Upper lobe of right lung (tissue), 1 donor: ENCODE data around the gene PIM2. TPM values are rescaled to one million over a fixed set of nuclear protein-coding genes. Genes with fewer than 3 reads are reported as not detected.
"Not testable (repeated sequence)": the region's sequence is repeated elsewhere in the genome, so short reads cannot be mapped to it uniquely, and the experiment has no call there.

ENCODE experiments used
- ATAC-seq: fragments of 200-7000 bp; cut with Tn5 transposase; one replicate; pipeline ENCODE4 v1.9.1; 2020; ENCODE audit warnings: mild to moderate bottlenecking, moderate library complexity
- DNase-seq: peaks from one replicate; pipeline ENCODE4 v3.0.0-alpha.2; 2020
- H3K27ac ChIP-seq: fragments of 200-600 bp; one replicate; pipeline ENCODE4 v1.8.0; 2022
- H3K27me3 ChIP-seq: fragments of 200-600 bp; one replicate; pipeline ENCODE4 v1.8.0; 2022; ENCODE audit warnings: mild to moderate bottlenecking
- H3K36me3 ChIP-seq: fragments of 200-600 bp; one replicate; pipeline ENCODE4 v1.8.0; 2022
- H3K4me1 ChIP-seq: fragments of 200-600 bp; one replicate; pipeline ENCODE4 v1.8.0; 2022
- H3K4me3 ChIP-seq: fragments of 200-600 bp; one replicate; pipeline ENCODE4 v1.8.0; 2022; ENCODE audit warnings: mild to moderate bottlenecking
- H3K9me3 ChIP-seq: fragments of 200-600 bp; one replicate; pipeline ENCODE4 v1.8.0; 2022
- intact Hi-C: fragments of 100-400 bp; cut with DNase I; formaldehyde crosslinking; loops from one replicate; pipeline ENCODE4 v1.11.0; 2022
- total RNA-seq: library from RNA; stranded (reverse); fragmentation: NEBNext Ultra II Directional; extraction: Animal tissue kit (Norgen Biotek cat#: 25700); gene quantifications from one replicate; pipeline ENCODE4 v1.2.1, GENCODE V29; 2021
- TF ChIP-seq, protein P1 (sequence below): fragments of 200-600 bp; IDR thresholded peaks from one replicate; pipeline ENCODE4 v1.8.0; 2022; ENCODE audit warnings: antibody characterized with exemption
- donor health status: DM: no; HTN: yes; CAD: no; lungs with severe emphysema.

The PIM2 gene
- total RNA-seq, 1 donor from 2014 or later: 14.4 TPM

DNA sequence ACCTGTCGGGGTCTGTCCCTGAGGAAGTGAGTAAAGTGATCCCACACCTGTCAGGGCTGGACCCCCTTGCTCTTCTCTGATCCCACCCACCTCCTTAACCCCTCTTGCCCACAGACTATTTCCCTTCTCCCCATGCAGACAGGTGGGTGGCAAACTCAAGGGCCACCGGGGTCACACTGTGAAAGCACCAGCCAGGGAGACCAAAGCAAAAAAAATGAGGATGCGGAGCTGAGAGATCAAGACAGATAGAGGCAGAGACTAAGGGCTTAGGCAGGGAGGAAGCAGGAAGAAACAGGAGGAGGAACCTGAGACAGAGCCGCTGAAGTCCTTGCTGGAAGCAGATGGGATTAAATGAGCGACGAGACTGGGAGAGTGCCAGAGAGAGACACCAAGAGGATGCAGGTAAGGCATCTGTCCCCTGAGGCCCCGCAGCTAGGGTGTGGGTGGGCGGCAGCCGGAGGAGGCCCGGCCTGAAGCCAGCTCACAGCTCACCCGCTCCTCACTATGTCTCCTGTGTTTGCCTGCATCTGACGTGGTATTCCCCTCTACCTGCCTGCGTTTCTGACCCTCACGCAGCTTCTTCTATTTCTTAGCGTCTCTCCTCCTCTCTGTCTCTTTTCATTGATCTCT lies 28.4 kb downstream of the PIM2 start:
- no peaks in the 10 kb centered on the region for H3K4me1 ChIP-seq
- no peaks in the 10 kb centered on the region for H3K27me3 ChIP-seq
- TF ChIP-seq, protein P1, sequence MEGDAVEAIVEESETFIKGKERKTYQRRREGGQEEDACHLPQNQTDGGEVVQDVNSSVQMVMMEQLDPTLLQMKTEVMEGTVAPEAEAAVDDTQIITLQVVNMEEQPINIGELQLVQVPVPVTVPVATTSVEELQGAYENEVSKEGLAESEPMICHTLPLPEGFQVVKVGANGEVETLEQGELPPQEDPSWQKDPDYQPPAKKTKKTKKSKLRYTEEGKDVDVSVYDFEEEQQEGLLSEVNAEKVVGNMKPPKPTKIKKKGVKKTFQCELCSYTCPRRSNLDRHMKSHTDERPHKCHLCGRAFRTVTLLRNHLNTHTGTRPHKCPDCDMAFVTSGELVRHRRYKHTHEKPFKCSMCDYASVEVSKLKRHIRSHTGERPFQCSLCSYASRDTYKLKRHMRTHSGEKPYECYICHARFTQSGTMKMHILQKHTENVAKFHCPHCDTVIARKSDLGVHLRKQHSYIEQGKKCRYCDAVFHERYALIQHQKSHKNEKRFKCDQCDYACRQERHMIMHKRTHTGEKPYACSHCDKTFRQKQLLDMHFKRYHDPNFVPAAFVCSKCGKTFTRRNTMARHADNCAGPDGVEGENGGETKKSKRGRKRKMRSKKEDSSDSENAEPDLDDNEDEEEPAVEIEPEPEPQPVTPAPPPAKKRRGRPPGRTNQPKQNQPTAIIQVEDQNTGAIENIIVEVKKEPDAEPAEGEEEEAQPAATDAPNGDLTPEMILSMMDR: no peak
- peak overlapping the region; percentile 62 for H3K4me3 ChIP-seq
- ATAC-seq (no peak), DNase-seq (no peak)
- intact Hi-C loops: no loop called here
- no peaks in the 10 kb centered on the region for H3K9me3 ChIP-seq
- H3K27ac ChIP-seq: no peak overlapping the region
- no peaks in the 10 kb centered on the region for H3K36me3 ChIP-seq

DNA sequence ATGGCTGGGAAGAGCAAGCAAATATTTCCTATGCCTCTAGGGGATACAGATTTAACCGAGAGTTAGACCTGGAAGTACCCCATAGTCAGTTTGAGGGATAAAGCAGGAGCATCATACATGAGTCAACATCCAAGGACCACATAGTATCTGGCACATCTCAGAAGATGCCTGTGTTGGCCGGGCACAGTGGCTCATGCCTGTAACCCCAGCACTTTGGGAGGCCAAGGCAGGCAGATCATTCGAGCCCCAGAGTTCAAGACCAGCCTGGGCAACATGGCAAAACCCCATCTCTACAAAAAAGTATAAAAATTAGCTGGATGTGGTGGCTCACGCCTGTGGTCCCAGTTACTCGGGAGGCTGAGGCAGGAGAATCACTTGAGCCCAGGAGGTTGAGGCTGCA lies 32.2 kb downstream of the PIM2 start:
- H3K4me1 ChIP-seq, H3K36me3 ChIP-seq, intact Hi-C loops, H3K27me3 ChIP-seq, ATAC-seq, H3K4me3 ChIP-seq, DNase-seq, H3K27ac ChIP-seq, H3K9me3 ChIP-seq: not testable (repeated sequence)

DNA sequence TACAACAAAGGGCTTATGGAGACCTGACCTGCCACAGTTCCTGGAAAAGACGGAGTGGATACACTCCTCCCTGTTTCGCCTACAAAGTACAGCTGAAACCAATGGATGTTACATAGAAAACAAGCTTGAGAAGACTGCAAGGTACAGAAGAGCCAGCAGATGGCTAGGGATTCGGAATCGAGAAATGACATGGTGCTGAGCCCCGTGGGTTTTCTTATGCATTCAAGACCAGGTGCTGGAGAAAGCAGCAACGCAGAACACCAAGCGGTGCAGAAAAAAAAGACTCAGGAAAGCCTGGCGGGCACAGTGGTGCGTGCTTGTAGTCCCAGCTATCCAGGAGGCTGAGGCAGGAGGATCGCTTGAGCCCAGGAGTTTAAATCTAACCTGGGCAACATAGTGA lies 35.1 kb downstream of the PIM2 start:
- no peaks in the 10 kb centered on the region for H3K27me3 ChIP-seq
- no peak for DNase-seq
- TF ChIP-seq, protein P1: no peak
- no peak overlapping the region for H3K27ac ChIP-seq
- H3K36me3 ChIP-seq: no peaks in the 10 kb centered on the region
- intact Hi-C loops: no loop called here
- H3K9me3 ChIP-seq: no peaks in the 10 kb centered on the region
- H3K4me1 ChIP-seq: no peaks in the 10 kb centered on the region
- no peak for ATAC-seq
- no peak overlapping the region for H3K4me3 ChIP-seq

DNA sequence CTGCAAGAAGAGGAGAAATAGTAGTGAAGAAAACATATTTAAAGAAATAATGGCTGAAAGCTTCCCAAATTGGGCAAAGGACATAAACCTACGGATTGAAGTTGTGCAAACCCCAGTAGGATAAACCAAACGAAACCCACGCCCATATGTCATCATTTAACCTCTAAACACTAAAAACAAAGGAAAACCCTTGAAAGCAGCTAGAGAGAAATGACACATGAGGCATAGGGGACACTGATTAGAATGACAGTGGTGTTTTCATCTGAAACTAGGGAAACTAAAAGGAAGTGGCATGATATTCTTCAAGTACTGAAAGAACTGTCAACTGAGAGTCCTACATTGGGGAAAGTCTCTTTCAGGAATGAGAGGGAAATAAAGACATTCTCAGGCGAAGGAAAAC lies 41.9 kb downstream of the PIM2 start:
- H3K4me3 ChIP-seq, H3K27me3 ChIP-seq, H3K27ac ChIP-seq, H3K36me3 ChIP-seq, DNase-seq, intact Hi-C loops, H3K4me1 ChIP-seq, H3K9me3 ChIP-seq: not testable (repeated sequence)
- peak; percentile 40 for ATAC-seq

DNA sequence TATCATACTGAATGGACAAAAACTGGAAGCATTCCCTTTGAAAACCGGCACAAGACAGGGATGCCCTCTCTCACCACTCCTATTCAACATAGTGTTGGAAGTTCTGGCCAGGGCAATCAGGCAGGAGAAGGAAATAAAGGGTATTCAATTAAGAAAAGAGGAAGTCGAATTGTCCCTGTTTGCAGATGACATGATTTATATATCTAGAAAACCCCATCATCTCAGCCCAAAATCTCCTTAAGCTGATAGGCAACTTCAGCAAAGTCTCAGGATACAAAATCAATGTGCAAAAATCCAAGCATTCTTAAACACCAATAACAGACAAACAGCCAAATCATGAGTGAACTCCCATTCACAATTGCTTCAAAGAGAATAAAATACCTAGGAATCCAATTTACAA lies 46.8 kb downstream of the PIM2 start:
- ATAC-seq, H3K27me3 ChIP-seq, intact Hi-C loops, H3K4me3 ChIP-seq, H3K27ac ChIP-seq, H3K36me3 ChIP-seq, H3K4me1 ChIP-seq, DNase-seq, H3K9me3 ChIP-seq: not testable (repeated sequence)

DNA sequence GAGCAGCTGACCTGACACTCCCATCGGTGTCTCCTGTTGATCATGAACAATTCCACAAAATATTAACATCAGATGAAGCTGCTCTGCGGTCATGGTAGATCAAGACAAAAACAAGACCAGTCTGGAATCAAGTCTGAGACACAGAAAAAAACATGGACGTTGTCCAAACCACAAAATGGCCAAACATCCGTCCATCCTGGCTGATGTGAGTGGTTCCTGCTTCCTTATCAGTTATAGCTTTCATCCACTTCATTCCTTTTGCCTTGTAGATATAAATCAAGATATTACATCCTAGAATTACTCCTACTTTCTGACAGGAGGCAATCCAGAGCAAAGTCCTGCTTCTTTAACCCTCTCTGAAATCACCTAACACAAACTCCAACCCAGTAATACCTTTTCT lies 54.6 kb downstream of the PIM2 start:
- Histone ChIP-seq H3K4me3 (no peak overlapping the region), H3K27me3 (no peaks in the 10 kb centered on the region), H3K36me3 (no peaks in the 10 kb centered on the region), H3K4me1 (no peaks in the 10 kb centered on the region), H3K27ac (no peak overlapping the region), H3K9me3 (no peaks in the 10 kb centered on the region)
- ATAC-seq (no peak), DNase-seq (no peak)
- intact Hi-C loops: no loop called here
- TF ChIP-seq, protein P1: no peak

Other genes starting within 250 kb of the PIM2 start
- 25.3 TPM for gene WAS, start 235.2 kb downstream of the PIM2 start, total RNA-seq
- gene SUV39H1, start 222.3 kb downstream of the PIM2 start, total RNA-seq: 3.0 TPM
- gene GLOD5, start 157.3 kb downstream of the PIM2 start, total RNA-seq: 2.6 TPM
- gene GATA1, start 132.4 kb downstream of the PIM2 start, total RNA-seq: 0.87 TPM
- gene HDAC6, start 117.0 kb downstream of the PIM2 start, total RNA-seq: 94.2 TPM
- not detected for gene ERAS, start 92.5 kb downstream of the PIM2 start, total RNA-seq
- 4.3 TPM for gene PCSK1N, start 83.4 kb downstream of the PIM2 start, total RNA-seq
- 32.9 TPM for gene TIMM17B, start 21.3 kb downstream of the PIM2 start, total RNA-seq
- 61.3 TPM for gene PQBP1, start 21.1 kb downstream of the PIM2 start, total RNA-seq
- gene SLC35A2, start 7.4 kb downstream of the PIM2 start, total RNA-seq: 22.6 TPM
- gene OTUD5, start 38.6 kb upstream of the PIM2 start, total RNA-seq: 42.6 TPM
- 1.2 TPM for gene KCND1, start 52.8 kb upstream of the PIM2 start, total RNA-seq
- gene GRIPAP1, start 83.2 kb upstream of the PIM2 start, total RNA-seq: 52.8 TPM
- gene TFE3, start 124.3 kb upstream of the PIM2 start, total RNA-seq: 62.4 TPM
- 10.8 TPM for gene CCDC120, start 140.0 kb upstream of the PIM2 start, total RNA-seq
- gene PRAF2, start 155.0 kb upstream of the PIM2 start, total RNA-seq: 17.3 TPM
- 63.2 TPM for gene WDR45, start 160.9 kb upstream of the PIM2 start, total RNA-seq
- gene GPKOW, start 204.7 kb upstream of the PIM2 start, total RNA-seq: 19.3 TPM
- 7.1 TPM for gene MAGIX, start 243.7 kb upstream of the PIM2 start, total RNA-seq